NCI-H82 (cell line): ENCODE measurements around the gene HLA-DRB5.
"Not testable (repeated sequence)": the region's sequence is repeated elsewhere in the genome, so short reads cannot be mapped to it uniquely, and the experiment has no call there.

ENCODE experiments used
- DNase-seq: peaks from one replicate; lab custom pipeline; 2025; lab: John Stamatoyannopoulos, UW

The HLA-DRB5 gene

DNA sequence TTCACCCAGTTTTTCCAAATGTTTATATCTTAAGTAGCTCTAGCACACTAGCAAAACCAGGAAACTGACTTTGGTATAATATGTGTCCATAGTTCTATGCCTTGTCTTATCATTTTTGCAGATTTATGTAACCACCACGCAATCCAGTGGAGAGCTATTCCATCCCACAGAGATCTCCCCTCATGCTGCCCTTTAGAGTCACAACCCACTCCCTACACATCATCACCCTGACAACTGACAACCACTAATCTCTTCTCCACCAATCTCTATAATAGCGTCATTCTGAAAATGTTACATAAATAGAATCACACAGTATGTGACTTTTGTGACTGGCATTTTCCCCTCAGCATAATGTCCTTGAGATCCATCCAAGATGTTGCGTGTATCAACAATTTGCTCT is 29.1 kb downstream of the HLA-DRB5 start:
- DNase-seq: no peak

DNA sequence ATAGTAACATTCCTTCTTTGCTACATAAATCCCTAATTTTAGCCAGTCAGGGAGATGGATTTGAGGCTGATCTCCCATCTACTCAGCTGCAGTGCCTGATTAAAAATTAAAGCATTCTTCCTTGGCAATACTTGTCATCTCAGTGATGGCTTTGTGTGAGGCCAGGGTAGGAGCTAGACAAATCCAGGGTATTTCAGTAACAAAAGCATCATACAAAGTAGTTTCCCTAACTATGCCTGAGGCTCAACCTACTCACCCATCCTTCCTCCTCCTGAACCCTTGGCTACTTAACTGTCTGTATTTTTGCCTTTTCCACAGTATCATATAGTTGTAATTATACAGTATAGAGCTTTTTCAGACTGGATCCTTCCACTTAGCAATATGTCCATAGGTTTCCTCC is 37.7 kb downstream of the HLA-DRB5 start:
- no peak for DNase-seq

DNA sequence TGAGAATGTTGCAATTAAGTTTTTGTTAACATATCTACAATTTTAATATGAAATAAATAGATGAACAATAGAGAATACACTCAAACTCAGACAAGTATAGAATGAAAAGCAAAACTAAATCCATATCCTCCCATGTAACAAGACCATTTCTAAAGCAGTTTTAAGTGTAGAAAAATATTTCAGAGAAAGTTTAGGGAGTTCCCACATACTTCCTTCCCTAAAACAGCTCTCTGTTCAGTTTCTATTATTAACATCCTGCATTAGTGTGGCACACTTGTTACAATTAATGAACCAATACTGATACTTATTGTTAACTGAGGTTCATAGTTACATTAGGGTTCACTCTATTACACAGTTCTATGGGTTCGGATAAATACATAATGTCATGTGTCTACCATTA is 38.4 kb downstream of the HLA-DRB5 start:
- no peak for DNase-seq

DNA sequence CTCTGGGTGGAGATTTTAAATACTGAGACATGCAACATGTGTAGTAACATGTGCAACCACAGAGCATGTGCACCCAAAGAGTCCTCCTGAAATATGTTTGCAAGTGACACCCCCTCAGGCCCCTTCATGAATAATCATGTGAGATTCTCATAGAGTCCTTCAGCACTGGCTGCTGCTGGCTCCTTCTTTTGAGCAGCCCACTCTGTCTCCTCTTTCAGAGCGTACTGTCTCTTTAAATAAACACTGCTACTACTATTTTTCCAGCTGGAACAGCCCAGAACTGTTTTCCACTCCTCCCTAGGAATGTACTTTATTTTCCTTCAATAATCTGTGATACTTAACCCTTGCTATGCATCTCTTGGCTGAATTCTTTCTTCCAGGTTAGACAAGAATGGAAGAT is 42.0 kb downstream of the HLA-DRB5 start:
- no peak for DNase-seq

DNA sequence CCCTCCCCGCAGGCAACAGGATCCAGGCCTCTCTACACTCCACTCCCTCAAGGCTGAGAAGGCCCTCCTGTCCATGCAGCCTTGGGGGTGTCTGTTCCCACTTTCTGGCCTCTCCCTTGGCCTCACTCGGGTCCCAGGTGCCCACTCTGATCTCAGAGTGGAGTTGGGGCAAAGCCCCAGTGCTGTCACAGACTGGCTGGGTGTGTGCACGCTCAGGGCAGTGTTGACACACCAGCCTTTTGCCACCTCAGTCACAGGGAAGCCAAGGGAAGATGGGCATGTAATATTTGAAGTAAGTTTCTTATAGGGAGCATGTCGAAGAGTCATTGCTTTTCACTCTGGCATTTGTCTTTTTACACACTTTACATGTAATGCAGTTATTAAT is 45.5 kb downstream of the HLA-DRB5 start:
- DNase-seq: no peak

DNA sequence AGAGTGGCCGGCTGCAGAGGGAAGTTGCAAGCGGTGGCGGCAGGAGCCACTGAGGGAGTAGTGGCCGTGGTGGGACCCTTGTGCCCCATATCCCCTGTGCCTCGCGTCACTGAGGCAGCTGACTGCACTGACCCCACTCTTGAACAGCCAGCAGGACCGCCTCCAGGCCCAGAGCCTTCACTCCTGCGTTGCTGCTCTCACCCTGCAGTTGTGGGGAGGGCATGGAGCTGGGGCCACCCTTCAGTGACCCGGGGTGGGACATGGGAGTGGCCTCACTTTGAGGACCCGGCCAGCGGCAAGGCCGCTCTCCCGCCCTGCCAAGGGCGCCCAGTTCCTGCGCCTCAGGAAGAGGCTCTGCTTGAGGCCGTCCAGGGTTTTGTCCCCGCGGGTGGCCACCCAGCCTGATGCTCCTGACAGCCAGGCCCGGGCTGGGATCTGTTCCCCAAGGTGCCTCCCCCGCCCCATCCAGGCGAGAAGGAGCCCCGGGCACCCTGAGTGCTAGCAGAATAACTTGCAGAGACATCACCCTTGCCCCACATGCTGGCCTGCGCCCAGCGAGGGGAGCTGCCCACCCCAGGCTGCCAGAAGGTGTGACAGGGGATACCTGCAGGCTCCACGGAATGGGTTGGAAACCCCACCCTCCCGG is 46.0 kb downstream of the HLA-DRB5 start:
- DNase-seq: no peak

DNA sequence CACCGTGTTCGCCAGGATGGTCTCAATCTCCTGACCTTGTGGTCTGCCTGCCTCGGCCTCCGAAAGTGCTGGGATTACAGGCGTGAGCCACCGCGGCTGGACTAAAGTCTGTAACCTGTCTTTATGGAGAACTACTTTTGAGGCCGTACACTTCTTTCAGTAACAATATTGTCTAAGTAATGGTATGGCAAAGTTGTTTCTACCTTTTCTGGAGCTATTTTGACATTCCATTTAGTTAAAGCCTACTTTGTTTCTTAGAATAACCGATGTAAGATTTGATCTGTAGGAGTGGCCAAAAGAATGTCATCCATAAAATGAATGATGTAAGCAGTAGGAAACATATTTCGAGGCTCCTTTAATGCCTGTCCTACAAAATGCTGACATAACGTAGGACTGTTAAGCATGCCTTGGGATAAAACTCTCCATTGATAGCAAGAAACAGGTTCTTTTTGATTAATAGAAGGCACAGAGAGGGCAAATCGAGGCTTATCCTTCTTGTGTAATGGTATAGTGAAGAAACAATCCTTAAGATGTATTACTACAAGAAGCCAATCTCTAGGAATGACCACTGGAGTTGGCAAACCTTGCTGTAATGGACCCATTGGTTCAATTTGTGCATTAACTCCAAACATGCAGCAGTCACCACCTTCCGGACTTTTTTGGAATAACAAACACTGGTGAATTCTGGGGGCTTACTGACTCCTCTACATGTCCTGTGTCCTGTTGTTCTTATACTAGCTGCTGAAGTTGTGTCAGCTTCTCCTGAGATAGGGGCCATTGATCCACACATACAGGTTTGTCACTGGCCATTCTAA is 54.5 kb downstream of the HLA-DRB5 start:
- DNase-seq: no peak

DNA sequence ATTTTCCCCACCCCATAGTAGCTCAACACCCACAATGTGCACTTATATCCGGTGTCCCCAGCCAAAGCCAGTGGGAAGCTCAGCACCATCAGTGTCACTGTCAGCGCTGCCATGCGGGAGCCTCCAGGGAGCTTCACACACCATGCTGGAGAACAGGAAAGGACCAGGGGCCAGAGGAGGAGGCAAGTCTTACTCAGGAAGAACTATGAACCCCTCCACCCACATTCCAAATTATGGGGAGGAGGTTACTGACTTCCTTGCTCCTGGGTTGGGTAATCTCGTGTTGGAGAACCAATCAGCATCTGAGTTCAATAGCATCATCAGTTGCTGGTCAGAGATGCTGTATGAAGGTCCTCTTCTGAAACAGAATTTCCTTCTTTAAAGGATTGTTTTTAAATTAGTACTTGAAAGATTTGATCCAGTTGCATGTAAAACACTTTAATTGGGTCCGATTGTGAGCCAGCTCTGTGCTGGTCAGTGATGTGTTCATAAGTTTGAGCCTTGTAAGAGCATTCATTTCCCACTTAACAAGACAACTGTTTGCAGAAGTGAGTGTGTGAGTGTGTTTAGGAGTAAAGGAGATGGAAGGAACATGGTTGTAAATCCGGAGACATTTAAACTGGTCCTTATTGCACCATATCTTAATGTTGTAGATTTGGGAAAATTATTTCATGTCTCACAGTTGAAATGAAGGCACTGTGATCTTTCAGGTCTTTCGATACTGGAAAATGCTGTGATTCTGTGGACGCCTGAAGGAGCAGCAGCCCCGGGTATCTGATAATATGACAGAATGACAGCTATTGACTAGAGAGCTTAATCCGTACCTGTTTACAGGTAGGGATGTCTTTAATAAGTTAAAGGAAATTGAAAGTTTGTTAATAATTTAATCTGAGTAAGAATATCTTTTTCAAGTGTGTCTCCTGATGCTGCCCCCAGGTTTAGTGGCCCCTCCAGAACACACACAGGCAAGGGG is 56.4 kb downstream of the HLA-DRB5 start:
- DNase-seq: not testable (repeated sequence)

DNA sequence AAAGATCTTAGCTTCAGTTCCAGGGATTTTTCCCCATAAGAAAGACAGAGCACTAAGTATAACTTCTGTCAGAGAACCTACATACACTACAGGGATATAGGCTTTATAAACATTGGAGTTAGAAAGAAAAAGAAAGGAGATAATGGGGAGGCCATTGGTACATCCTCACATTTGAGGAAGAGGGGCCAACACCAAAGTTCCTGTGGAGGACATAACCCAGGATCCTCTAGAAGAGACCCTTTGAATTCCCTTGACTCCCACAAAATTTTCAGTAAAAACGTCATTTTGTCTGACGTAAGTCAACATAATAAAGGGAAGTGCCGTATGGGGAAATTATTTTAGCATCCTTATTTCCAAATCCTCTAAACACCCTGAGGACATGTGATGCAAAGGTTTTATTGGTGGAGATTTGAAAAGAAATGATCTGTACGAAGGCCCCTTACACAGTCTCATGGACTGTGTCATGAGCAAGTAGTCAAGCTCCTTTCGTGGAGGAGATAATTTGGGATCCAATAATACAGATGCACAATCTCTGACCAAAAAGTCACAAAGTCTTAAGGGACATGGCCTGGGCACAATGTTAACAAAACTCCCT is 57.2 kb downstream of the HLA-DRB5 start:
- DNase-seq: no peak

DNA sequence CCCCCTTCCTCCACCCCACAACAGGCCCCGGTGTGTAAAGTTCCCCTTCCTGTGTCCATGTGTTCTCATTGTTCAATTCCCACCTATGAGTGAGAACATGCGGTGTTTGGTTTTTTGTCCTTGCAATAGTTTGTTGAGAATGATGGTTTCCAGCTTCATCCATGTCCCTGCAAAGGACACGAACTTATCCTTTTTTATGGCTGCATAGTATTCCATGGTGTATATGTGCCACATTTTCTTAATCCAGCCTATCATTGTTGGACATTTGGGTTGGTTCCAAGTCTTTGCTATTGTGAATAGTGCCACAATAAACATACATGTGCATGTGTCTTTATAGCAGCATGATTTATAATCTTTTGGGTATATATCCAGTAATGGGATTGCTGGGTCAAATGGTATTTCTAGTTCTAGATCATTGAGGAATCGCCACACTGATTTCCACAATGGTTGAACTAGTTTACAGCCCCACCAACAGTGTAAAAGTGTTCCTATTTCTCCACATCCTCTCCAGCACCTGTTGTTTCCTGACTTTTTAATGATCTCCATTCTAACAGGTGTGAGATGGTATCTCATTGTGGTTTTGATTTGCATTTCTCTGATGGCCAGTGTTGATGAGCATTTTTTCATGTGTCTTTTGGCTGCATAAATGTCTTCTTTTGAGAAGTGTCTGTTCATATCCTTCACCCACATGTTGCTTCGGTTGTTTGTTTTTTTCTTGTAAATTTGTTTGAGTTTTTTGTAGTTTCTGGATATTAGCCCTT is 62.2 kb downstream of the HLA-DRB5 start:
- not testable (repeated sequence) for DNase-seq
